C4-2B (cell line): ENCODE results near the gene LRRTM3.

Source experiments
- H3K27ac ChIP-seq: fragments of 450-650 bp; 2 replicates; pipeline ENCODE4 v1.5.1; 2017
- CTCF ChIP-seq: fragments of 450-650 bp; conservative IDR thresholded peaks from 2 replicates; pipeline ENCODE4 v1.5.1; 2017; ENCODE audit warnings: mild to moderate bottlenecking
- ZFX ChIP-seq: fragments of 450-650 bp; IDR thresholded peaks from 2 replicates; pipeline ENCODE4 v1.6.1; 2017

LRRTM3 gene

GRCh38 chr10:67072654-67073053 is 146.8 kb downstream of the LRRTM3 start:
- H3K27ac ChIP-seq: no peak overlapping the region
- TF ChIP-seq ZFX: no peak
- no peak for TF ChIP-seq CTCF

- no peak overlapping the region for H3K27ac ChIP-seq
- no peak for TF ChIP-seq ZFX
- TF ChIP-seq CTCF: no peak; the same call in 1 of the 2 replicates
These were observed 149.7 kb downstream of the LRRTM3 start for GRCh38 chr10:67075491-67075971.

GRCh38 chr10:67076144-67076543 is 150.3 kb downstream of the LRRTM3 start:
- no peak overlapping the region for H3K27ac ChIP-seq
- no peak for TF ChIP-seq ZFX
- no peak for TF ChIP-seq CTCF

GRCh38 chr10:67077376-67077775 is 151.5 kb downstream of the LRRTM3 start:
- TF ChIP-seq ZFX (no peak), CTCF (no peak)
- no peak overlapping the region for H3K27ac ChIP-seq

GRCh38 chr10:67079126-67079525 is 153.3 kb downstream of the LRRTM3 start:
- TF ChIP-seq CTCF: no peak
- no peak for TF ChIP-seq ZFX
- no peak overlapping the region for H3K27ac ChIP-seq

- H3K27ac ChIP-seq: no peak overlapping the region
- TF ChIP-seq CTCF: no peak
- TF ChIP-seq ZFX: no peak
These were observed 160.7 kb downstream of the LRRTM3 start for GRCh38 chr10:67086327-67087134.

GRCh38 chr10:67087135-67087425 is 161.2 kb downstream of the LRRTM3 start:
- TF ChIP-seq CTCF: no peak
- no peak overlapping the region for H3K27ac ChIP-seq
